ENCODE data around the gene ZXDA. TPM values are rescaled to one million over a fixed set of nuclear protein-coding genes. Genes with fewer than 3 reads are reported as not detected.

The ZXDA gene, protein sequence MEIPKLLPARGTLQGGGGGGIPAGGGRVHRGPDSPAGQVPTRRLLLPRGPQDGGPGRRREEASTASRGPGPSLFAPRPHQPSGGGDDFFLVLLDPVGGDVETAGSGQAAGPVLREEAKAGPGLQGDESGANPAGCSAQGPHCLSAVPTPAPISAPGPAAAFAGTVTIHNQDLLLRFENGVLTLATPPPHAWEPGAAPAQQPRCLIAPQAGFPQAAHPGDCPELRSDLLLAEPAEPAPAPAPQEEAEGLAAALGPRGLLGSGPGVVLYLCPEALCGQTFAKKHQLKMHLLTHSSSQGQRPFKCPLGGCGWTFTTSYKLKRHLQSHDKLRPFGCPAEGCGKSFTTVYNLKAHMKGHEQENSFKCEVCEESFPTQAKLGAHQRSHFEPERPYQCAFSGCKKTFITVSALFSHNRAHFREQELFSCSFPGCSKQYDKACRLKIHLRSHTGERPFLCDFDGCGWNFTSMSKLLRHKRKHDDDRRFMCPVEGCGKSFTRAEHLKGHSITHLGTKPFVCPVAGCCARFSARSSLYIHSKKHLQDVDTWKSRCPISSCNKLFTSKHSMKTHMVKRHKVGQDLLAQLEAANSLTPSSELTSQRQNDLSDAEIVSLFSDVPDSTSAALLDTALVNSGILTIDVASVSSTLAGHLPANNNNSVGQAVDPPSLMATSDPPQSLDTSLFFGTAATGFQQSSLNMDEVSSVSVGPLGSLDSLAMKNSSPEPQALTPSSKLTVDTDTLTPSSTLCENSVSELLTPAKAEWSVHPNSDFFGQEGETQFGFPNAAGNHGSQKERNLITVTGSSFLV
- 1.3 to 2.0 TPM (median 1.7 TPM) in 5 replicates for total RNA-seq (2022; extraction: Qiagen RNA extraction)

DNA sequence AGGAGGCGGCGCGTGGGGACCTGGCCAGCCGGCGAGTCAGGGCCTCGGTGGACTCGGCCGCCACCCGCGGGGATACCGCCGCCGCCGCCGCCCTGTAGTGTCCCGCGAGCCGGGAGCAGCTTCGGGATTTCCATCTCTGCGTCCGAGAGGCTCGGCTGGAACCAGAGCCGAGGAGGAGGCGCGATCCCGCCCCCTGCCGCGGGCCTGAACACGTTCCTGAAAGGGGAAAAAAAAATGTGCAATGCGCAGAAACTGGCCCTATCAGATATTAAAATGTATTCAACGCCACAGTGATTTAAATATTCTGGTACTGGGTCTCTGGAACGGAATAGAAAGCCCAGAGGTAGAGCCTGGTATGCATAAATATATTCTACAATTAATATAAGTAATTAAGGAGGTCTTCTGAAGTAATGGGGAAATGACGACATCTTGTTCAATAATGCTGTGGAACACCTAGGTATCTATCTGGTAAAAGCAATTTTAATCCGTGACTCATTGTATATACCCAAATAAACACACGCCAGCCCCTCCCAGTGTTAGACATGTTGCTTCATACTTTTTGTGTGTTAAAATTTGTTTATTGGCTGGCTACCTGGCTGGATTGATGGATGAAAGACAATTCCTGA lies at the start of gene ZXDA:
Gene ZXDA, minus strand, starts transcription at position 172 of the 626 bp plus-strand sequence. Its CDS starts 38 bp downstream, at position 134.

Other genes starting within 250 kb of the ZXDA start
- not detected in 5 replicates for gene NLRP2B, start 230.2 kb downstream of the ZXDA start, total RNA-seq (2022; extraction: Qiagen RNA extraction)